ENCODE results near the gene RPS14. TPM values are rescaled to one million over a fixed set of nuclear protein-coding genes. Genes with fewer than 3 reads are reported as not detected.
A peak's percentile ranks its signal among the peaks of the same experiment; 100 is the strongest.

The RPS14 gene
- total RNA-seq, 1 experiment from 2014 or later = 1,789 TPM

- no peak overlapping the region for H3K4me3 ChIP-seq (ENCODE audit: low read depth, low read length, poor library complexity, severe bottlenecking)
- H3K36me3 ChIP-seq (ENCODE audit: insufficient read depth, low read length, poor library complexity, severe bottlenecking) = peaks cover 51% of the 10 kb centered on the region
- H3K4me1 ChIP-seq (ENCODE audit: insufficient read depth, low read length, poor library complexity, severe bottlenecking) = no peaks in the 10 kb centered on the region
- TF ChIP-seq EZH2 (IDR thresholded peaks at IDR 0.05; ENCODE audit: borderline replicate concordance, low read depth, low read length, poor library complexity, severe bottlenecking) = no peak
- TF ChIP-seq CTCF (conservative IDR thresholded peaks at IDR 0.05; ENCODE audit: low read depth, low read length) = peak; percentile 22; the same call in 1 of the 2 replicates
- H3K9me3 ChIP-seq (ENCODE audit: low read depth, low read length, poor library complexity, severe bottlenecking) = no peaks in the 10 kb centered on the region
- no TSS peak for BruUV-seq (replicated peaks)
- no peaks in the 10 kb centered on the region for H3K27me3 ChIP-seq (replicated peaks; ENCODE audit: insufficient read depth, low read depth, low read length, poor library complexity)
- no peak for DNase-seq (ENCODE audit: low spot score)
- ChIA-PET CTCF (interaction anchor here (1.1 kb wide), 1 partner anchor 63 kb away, joined by 4 read pairs; no protein-coding TSS in a partner anchor), POLR2A (ENCODE audit: low non-redundant PET) (no interaction called here)
- intact Hi-C loops (cut with micrococcal nuclease; ENCODE audit: unreplicated experiment) = no loop called here
- H3K27ac ChIP-seq (ENCODE audit: low read depth, low read length, poor library complexity, severe bottlenecking) = no peak overlapping the region
These were observed 50.6 kb downstream of the RPS14 start for GRCh38 chr5:150398722-150399523.

GRCh38 chr5:150397782-150398721, 51.5 kb downstream of the RPS14 start:
- H3K4me3 ChIP-seq (ENCODE audit: low read depth, low read length, poor library complexity, severe bottlenecking) = no peak overlapping the region
- H3K4me1 ChIP-seq (ENCODE audit: insufficient read depth, low read length, poor library complexity, severe bottlenecking) = no peaks in the 10 kb centered on the region
- no peak for TF ChIP-seq CTCF (conservative IDR thresholded peaks at IDR 0.05; ENCODE audit: low read depth, low read length)
- no TSS peak for BruUV-seq (replicated peaks)
- H3K27me3 ChIP-seq (replicated peaks; ENCODE audit: insufficient read depth, low read depth, low read length, poor library complexity) = no peaks in the 10 kb centered on the region
- H3K9me3 ChIP-seq (ENCODE audit: low read depth, low read length, poor library complexity, severe bottlenecking) = no peaks in the 10 kb centered on the region
- CTCF ChIA-PET = no interaction called here
- DNase-seq (ENCODE audit: low spot score) = no peak
- intact Hi-C loops (cut with micrococcal nuclease; ENCODE audit: unreplicated experiment) = no loop called here
- no peak overlapping the region for H3K27ac ChIP-seq (ENCODE audit: low read depth, low read length, poor library complexity, severe bottlenecking)
- peaks cover 57% of the 10 kb centered on the region for H3K36me3 ChIP-seq (ENCODE audit: insufficient read depth, low read length, poor library complexity, severe bottlenecking)
- POLR2A ChIA-PET (ENCODE audit: low non-redundant PET) = no interaction called here

- H3K27ac ChIP-seq (ENCODE audit: low read depth, low read length, poor library complexity, severe bottlenecking) = no peak overlapping the region
- H3K36me3 ChIP-seq (ENCODE audit: insufficient read depth, low read length, poor library complexity, severe bottlenecking) = peaks cover 65% of the 10 kb centered on the region
- TF ChIP-seq EZH2 (IDR thresholded peaks at IDR 0.05; ENCODE audit: borderline replicate concordance, low read depth, low read length, poor library complexity, severe bottlenecking) (no peak), CTCF (conservative IDR thresholded peaks at IDR 0.05; ENCODE audit: low read depth, low read length) (no peak)
- CTCF ChIA-PET = interaction anchor here (0.7 kb wide), 1 partner anchor 545 kb away, joined by 7 read pairs; no protein-coding TSS in a partner anchor
- intact Hi-C loops (cut with micrococcal nuclease; ENCODE audit: unreplicated experiment) = no loop called here
- no peaks in the 10 kb centered on the region for H3K9me3 ChIP-seq (ENCODE audit: low read depth, low read length, poor library complexity, severe bottlenecking)
- DNase-seq (ENCODE audit: low spot score) = no peak
- H3K4me1 ChIP-seq (ENCODE audit: insufficient read depth, low read length, poor library complexity, severe bottlenecking) = no peaks in the 10 kb centered on the region
- POLR2A ChIA-PET (ENCODE audit: low non-redundant PET) = no interaction called here
- BruUV-seq (replicated peaks) = no TSS peak
- no peak overlapping the region for H3K4me3 ChIP-seq (ENCODE audit: low read depth, low read length, poor library complexity, severe bottlenecking)
- no peaks in the 10 kb centered on the region for H3K27me3 ChIP-seq (replicated peaks; ENCODE audit: insufficient read depth, low read depth, low read length, poor library complexity)
These were observed 52.3 kb downstream of the RPS14 start for GRCh38 chr5:150397146-150397781.
